RPMI8226 (cell line): ENCODE measurements around the gene GNS.

ENCODE experiments used
- DNase-seq: peaks from one replicate; pipeline ENCODE4 v3.0.0-alpha.2; 2015

The GNS gene

GRCh38 chr12:64733857-64734256, 25.3 kb downstream of the GNS start:
- DNase-seq = no peak

GRCh38 chr12:64731683-64732082, 27.5 kb downstream of the GNS start:
- DNase-seq = no peak

GRCh38 chr12:64730588-64730969, 28.6 kb downstream of the GNS start:
- no peak for DNase-seq

GRCh38 chr12:64729909-64730587, 29.2 kb downstream of the GNS start:
- peak; percentile 45 for DNase-seq

GRCh38 chr12:64724201-64724745, 34.9 kb downstream of the GNS start:
- no peak for DNase-seq

- DNase-seq = no peak
These were observed 35.6 kb downstream of the GNS start for GRCh38 chr12:64723630-64724029.

- DNase-seq = no peak
These were observed 36.4 kb downstream of the GNS start for GRCh38 chr12:64722835-64723234.

- DNase-seq = no peak
These were observed 38.3 kb downstream of the GNS start for GRCh38 chr12:64720884-64721283.

GRCh38 chr12:64718649-64719048, 40.6 kb downstream of the GNS start:
- no peak for DNase-seq

- DNase-seq = no peak
These were observed 42.3 kb downstream of the GNS start for GRCh38 chr12:64716839-64717455.

- DNase-seq = no peak
These were observed 42.8 kb downstream of the GNS start for GRCh38 chr12:64716371-64716770.

GRCh38 chr12:64714551-64714968, 44.6 kb downstream of the GNS start:
- no peak for DNase-seq

GRCh38 chr12:64713376-64713775, 45.8 kb downstream of the GNS start:
- no peak for DNase-seq

GRCh38 chr12:64709429-64709828, 49.8 kb downstream of the GNS start:
- no peak for DNase-seq

GRCh38 chr12:64707926-64708325, 51.3 kb downstream of the GNS start:
- DNase-seq = no peak

GRCh38 chr12:64707362-64707761, 51.8 kb downstream of the GNS start:
- no peak for DNase-seq

GRCh38 chr12:64706857-64707256, 52.3 kb downstream of the GNS start:
- DNase-seq = no peak

GRCh38 chr12:64706306-64706705, 52.9 kb downstream of the GNS start:
- DNase-seq = no peak

- no peak for DNase-seq
These were observed 57.9 kb downstream of the GNS start for GRCh38 chr12:64701283-64701682.

GRCh38 chr12:64700532-64700931, 58.7 kb downstream of the GNS start:
- DNase-seq = no peak

- no peak for DNase-seq
These were observed 59.6 kb downstream of the GNS start for GRCh38 chr12:64699504-64700115.

GRCh38 chr12:64696080-64696741, 63.0 kb downstream of the GNS start:
- no peak for DNase-seq

GRCh38 chr12:64695550-64695949, 63.7 kb downstream of the GNS start:
- DNase-seq = no peak
